Hindlimb muscle (tissue), 1 donor: ENCODE results near the gene DUS4L. TPM values are rescaled to one million over a fixed set of nuclear protein-coding genes. Genes with fewer than 3 reads are reported as not detected.
"Not testable (repeated sequence)": the region's sequence is repeated elsewhere in the genome, so short reads cannot be mapped to it uniquely, and the experiment has no call there.

Source experiments
- DNase-seq: peaks from one replicate; pipeline ENCODE4 v3.0.0-alpha.2; 2013
- polyA plus RNA-seq: library from polyadenylated mRNA; unstranded; fragments of 120-200 nt; gene quantifications from one replicate; pipeline ENCODE4 v1.2.1, GENCODE V29; 2013; ENCODE audit not compliant: insufficient read length

DUS4L gene, protein sequence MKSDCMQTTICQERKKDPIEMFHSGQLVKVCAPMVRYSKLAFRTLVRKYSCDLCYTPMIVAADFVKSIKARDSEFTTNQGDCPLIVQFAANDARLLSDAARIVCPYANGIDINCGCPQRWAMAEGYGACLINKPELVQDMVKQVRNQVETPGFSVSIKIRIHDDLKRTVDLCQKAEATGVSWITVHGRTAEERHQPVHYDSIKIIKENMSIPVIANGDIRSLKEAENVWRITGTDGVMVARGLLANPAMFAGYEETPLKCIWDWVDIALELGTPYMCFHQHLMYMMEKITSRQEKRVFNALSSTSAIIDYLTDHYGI
- 7.2 TPM for polyA plus RNA-seq

DNA sequence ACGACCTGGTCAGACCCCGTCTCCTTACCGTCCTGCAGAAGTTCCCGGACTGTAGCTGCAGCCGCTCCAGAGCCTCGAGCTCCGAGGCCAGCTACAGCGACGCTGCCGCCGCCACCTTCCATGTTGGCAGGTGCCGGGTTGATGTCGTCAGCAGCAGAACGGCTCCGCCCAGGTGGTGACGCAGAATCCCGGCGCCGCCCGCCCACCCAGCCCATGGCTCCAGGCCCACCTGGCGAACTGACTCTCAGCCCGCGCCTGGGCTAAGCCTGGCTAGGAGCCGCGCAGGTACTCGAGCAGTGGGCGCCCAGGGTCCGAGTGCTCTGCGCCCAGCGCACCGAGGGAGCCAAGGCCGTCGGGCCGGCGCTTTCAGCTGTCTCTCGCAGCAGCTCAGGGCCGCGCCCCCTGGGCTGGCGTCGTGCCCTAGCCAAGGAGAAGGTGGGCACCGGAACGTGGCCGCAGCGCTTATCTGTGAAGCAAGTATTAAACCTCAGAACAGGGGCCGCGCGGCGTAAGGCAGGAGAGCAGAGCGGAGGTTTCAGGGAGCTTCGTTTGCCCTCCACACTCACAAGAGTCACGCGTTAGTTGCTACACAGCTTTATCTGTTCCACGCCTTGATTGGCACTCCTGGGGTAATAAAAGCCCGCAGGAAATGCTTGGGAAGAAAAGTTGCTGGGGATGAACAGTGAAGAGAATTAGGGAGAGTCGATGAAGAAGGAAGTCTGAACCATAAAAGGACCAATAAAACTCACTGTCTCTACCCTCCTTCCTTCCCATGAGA is at the start of gene DUS4L, which contains the start of gene COG5:
Gene DUS4L, plus strand, starts transcription at position 197 of the 778 bp plus-strand sequence. CDS start 3,100 bp downstream, outside the sequence.
Gene COG5, minus strand, starts transcription at position 146 of the 778 bp plus-strand sequence. Its CDS starts 24 bp downstream, at position 122.
- DNase-seq, result peak; percentile 89

DNA sequence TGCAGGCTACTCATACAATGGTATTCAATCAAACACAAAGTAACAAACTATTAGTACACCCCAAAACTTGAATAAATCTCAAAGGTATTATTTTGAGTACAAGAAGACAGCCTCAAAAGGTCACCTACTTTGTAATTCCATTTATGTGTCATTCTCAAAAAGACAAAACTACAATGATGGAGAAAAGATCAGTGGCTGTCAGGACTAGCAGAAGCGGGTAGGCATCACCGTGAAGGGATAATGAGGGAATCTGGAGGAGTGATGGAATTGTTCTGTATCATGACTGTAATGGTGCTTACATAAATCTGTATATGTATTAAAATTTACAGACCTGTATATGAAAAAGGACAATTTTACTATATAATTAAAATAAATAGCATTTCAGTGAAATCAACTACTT is 37.1 kb upstream of the DUS4L start:
- DNase-seq, result no peak

DNA sequence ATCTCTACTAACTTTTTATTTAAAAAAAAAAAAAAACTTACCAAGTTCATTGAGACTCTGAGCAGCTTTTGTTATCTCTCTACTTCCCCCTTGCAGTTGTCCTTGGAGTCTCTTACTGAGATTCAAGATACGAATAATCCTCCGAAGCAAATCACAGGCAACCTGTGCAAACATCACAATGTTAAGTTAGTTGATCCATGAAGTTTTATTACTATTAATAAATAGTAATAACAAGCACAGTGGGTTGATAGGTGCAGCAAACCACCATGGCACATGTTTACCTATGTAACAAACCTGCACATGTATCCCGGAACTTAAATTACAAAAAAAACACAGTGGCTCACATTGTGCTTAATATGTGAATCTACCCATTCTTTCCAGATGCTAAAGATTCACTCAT is 36.6 kb upstream of the DUS4L start:
- DNase-seq, result no peak

DNA sequence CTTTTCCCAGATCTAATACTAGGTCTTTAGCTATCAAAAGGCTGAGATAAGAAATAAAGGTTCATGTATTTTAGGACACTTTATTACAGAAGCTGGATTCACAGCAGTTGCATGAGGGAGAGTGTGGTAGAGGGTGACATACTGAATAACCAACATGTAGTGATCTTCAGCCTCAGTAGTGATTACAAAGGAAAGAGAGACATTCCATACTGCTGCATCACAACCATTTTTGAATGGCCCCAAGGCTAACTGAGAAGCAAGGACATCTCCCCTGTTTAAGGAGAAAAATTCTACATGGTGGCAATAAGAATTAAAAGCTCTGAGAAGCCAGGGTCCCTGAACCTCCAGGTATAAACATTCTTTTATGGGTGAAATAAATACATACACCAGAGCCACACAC is 35.3 kb upstream of the DUS4L start:
- DNase-seq, result no peak

DNA sequence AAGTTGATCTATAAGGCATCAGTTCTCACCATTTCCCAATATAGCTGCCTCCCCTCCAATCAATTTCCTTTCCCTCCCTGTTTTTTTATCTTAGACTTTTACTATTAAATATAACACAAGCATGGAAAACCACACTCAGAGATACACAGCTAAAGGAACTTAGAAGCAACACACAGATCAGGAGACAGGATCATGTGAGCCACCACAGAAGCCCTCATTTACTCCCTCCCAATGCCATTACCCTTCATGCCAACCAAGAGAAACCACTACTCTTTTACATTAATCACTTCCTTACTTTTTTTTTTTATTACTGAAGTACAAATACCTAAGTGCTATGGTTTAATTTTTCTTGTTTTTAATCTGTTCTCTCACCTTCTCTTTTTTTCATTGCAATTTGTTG is 33.0 kb upstream of the DUS4L start:
- no peak for DNase-seq

DNA sequence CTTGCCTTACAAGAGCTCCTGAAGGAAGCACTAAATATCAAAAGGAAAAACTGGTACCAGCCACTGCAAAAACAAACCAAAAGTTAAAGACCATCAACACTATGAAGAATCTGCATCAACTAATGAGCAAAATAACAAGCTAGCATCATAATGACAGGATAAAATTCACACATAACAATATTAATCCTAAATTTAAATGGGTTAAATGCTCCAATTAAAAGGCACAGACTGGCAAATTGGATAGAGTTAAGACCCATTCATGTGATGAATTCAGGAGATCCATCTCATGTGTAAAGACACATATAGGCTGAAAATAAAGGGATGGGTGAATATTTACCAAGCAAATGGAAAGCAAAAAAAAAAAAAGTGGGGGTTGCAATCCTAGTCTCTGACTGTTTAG is 29.6 kb upstream of the DUS4L start:
- no peak for DNase-seq

DNA sequence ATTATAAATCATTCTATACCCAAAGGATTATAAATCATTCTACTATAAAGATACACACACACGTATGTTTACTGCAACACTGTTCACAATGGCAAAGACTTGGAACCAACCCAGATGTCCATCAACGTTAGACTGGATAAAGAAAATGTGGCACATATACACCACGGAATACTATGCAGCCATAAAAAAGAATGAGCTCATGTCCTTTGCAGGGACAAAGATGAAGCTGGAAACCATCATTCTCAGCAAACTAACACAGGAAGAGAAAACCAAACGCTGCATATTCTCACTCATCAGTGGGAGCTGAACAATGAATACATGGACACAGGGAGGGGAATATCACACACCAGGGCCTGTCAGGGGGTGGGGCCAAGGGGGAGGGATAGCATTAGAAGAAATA is 26.5 kb upstream of the DUS4L start:
- DNase-seq, result not testable (repeated sequence)

DNA sequence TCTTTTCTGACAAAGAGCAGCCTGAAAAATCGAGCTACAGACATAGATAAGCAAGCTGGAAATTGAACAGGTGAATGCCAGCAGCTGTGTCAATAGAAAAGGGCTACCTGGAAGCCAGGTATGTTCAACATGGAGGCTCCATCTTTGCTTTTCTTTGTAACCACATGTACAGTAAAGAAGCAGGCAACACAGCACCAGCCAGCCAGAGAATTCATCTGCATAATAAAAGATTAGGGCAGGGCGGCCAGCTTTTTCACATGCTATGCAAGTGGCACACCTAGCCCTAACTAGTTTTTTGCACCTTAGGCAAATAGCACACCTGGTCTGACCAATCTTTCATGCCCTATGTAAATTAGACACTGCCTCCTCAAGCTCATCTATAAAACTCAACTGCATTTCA is 25.8 kb upstream of the DUS4L start:
- DNase-seq, result no peak

DNA sequence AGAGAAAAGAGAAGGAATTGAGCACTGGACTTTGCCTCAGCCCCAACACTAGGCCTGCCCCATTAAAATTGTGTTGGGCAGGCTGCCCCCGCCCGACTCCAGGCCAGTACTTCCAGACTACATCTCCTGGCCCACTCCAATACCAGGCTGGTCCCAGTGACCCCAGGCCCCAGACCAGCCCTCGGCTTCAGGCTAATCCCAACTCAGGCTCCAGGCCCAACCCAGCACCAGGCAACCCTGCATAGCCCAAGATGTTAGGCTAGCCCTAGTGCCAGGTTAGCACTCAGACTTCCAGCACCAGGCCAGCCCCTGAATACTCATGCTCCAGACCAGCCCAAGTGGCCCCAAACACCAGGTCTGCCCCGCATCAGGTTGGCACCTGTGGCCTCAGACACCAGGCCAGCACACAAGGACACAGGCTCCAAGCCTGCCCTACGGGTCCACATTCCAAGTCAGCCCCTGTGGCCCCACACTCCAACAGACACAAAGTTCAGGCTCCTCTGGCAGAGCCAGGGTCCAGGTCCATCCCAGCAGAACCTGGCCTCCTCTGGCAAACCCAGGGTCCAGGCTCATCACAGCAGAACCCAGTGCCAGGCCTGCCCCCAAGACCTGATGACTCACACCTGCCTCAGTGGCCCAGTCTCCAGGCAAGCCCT is 20.3 kb upstream of the DUS4L start:
- DNase-seq, result no peak

DNA sequence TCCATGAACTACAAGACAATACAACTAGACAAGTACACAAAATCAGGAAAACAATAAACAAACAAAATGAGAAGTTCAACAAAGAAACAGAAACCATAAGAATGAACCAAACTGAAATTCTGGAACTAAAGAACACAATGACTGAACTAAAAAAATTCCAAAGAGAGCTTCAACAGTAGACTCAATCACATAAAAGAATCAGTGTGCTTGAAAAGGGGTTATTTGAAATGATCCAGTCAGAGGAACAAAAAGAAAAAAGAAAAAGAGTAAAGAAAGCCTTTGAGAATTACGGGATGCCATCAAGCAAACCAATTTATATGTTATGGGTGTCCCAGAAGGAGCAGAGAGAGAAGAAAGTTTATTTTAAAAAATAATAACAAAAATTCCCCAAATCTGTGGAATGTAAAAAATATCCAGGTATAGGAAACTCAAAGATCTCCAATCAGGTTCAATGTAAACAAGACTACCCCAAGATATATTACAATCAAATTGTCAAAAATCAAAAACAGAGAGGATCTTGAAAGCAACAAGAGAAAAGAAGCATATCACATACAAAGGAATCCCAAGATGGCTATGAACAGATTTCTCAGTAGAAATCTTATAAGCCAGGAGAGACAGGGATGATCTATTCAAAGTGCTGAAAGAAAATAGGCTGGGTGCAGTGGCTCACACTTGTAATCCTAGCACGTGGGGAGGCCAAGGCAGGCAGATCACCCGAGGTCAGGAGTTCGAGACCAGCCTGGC is 18.8 kb upstream of the DUS4L start:
- no peak for DNase-seq

DNA sequence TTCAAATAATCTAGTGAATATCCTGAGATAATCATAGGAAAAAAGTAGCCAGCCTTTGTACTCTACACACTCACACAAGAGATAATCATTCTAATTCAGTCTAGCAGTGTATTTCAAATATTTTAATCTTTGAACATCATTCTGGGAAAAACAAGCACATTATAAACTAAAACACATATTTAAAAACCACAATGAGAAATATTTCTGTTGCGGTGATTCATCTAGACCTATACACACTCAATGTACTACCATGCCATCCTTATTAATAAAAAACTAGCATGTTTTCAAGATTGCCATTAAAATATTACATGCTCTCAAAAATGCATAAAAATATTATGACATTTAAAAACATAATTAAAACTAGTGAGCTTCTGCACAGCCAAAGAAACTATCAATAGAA is 11.8 kb upstream of the DUS4L start:
- DNase-seq, result no peak

DNA sequence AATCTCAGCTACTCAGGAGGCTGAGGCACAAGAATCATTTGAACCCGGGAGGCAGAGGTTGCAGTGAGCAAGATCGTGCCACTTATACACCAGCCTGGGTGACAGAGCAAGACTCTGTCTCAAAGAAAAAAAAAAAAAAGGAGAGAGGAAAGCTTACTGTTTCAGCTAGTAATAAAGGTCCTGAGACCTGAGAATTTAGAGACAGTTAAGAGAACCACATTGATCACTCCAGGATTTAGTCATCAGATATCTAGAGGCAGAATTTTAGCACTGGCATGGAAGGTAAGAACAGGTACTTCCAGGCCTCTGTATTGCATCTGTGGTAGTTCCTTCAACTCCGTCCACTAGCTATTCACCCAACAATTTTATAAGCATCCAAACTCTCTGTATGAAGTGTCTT is 7.9 kb upstream of the DUS4L start:
- DNase-seq, result no peak

DNA sequence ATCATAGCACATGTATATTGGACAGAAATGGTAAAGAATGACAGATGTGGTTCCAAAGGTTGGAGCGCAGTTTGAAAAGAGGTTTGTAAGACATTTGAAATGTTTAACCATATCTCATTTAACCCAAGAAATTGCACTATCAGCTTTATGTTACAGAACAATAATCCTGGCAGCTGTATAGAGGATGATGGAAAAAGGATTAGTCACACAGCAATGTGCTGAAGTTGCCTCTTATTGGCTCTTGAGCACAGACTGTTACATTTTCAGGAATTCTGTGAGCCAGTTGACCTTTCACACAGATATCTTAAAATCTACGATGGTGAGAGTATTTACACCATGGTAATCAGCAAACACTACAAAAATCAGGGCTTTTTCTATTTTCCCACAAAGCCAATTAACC is 3.9 kb upstream of the DUS4L start:
- no peak for DNase-seq

DNA sequence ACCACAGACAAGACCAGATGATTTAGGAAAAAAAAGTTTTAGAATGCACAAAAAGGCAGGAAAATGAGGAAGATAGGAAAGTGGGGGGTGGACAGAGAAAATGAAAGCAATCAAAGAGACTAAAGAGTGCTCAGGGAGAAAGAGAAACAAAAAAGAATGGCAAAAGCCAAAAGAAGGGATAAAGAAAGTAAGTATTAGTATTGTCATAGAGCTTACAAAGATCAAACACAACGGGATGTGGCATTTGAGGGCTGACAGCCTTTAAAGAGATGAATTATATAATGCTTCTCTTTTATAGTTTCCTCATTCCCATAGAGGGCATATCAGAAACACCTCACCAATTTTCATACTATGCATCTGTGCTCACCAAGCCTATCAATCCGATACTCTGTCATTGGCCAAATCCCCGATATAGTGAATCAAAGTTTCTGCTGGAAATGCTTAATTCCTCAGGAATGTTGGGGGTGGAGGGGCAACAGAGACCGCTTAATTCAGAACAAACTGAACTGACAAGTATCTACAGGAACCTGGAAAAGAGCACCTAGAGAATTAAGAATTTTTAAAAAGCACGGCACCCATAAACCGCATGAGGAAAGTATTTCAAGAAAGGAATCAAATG is 2.8 kb upstream of the DUS4L start:
- DNase-seq, result no peak

DNA sequence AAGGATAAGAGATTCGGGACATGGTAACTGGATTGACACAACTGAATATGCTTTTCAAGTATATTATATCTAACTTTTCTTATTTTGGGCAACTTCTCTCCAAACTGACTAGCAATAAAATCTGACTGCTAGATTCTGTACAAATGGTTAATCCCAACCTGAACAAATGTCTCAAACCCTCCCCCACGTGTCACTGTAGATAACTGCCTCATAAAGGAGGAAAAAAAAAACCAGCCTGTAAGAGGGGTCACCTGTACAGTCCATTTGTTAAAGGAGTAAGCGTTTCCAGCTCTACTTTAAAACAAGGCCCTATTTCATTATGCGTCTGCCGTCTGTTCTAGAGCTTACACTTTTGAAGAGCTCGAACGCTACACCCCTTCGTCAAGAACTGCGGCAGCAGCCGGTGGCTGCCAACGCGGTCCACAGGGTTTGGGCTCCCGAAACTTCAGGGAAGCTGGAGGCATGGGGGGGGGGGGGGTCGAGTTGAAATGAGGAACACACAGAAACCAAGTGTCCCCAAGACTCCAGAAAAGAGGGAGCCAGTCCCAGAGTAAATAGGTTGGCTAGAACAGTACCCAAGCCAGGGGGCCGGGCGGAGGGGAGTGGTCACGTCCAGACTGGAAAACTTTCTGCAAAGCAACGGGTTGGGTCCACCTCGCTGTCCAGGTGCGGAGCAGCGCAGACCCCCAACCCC is 543 bp upstream of the DUS4L start:
- DNase-seq, result no peak

DNA sequence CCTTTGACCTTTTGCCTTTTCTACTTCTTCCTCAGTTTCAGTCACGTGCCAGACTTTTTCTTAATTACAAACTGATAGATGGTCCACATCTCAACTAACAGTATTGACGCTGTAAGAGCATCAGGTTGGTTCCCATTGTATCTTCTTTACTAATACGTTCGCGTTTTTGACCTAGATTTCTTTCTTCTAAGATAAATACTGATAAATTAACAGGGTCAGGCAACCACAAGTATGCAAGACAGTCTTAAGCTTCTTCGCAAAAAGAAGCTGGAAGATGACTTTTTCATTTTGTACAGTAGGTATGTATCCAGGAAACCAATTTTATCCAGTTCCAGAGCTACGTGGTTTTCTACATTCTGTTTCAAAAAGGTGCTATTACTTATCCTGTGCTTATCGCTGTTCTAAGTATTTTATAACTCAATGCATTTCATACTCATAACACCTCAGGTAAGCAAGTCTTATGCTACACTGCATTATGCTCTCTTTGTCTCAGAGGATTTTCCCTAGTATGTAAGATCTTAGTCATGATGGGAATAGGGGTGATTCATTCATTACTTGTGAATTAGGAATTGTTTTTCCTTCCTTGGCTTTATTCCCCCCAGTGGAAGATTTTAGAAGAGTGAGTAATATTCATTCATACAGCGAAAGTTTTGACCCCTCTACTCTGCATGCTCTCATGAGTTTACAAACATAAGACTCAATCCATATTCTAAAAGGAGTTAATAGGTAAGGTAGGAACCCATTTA is 955 bp downstream of the DUS4L start:
- DNase-seq, result no peak

DNA sequence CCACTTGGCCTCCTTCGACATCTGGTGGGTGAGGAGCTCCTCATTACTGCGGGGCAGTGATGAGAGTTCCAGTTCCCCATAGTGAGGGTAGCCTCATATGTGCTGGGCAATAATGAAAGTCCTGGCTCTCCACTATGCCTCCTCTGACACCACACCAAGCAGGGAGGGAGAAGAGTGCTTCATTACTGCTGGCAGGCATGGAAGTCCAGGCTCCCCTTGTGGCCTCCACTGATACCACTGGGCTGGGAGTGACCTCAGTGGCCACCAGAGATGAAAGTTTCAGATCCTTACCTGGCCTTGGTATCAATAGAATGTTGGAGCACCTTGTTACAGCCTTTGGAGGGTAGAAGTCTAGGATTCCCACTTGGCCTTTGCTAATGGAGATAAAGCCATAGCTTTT is 6.5 kb downstream of the DUS4L start:
- DNase-seq, result no peak

DNA sequence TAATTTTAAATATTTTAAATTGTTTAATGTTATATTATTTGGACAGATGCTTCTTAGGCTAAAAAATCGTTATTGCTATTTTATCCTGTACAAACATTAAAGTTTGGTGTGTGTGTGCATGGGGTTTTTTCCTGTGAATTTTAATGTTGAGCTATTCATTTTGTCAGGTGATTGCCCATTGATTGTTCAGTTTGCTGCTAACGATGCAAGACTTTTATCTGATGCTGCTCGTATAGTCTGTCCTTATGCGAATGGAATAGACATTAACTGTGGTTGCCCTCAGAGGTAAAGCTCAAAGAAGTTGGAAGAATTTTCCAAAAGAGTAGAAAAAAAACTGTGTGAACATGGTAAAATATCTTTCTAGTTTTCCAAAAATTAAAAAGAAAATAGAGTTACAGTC is 9.8 kb downstream of the DUS4L start:
- DNase-seq, result no peak

DNA sequence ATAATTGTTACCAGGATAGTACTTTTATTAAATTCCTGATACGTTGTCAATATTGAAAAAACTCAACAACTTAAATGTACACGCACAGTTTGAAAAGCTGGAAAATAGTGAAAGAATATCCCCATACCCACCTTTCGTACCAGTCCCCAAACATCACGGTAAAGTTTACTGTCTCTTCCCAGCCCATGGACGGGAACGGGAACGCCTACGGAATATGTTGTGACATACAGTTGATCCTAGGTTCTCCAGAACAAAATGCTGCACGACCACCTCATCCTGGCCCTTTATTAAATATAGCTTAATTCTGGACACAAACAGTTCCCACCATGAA is 15.7 kb downstream of the DUS4L start:
- no peak for DNase-seq

DNA sequence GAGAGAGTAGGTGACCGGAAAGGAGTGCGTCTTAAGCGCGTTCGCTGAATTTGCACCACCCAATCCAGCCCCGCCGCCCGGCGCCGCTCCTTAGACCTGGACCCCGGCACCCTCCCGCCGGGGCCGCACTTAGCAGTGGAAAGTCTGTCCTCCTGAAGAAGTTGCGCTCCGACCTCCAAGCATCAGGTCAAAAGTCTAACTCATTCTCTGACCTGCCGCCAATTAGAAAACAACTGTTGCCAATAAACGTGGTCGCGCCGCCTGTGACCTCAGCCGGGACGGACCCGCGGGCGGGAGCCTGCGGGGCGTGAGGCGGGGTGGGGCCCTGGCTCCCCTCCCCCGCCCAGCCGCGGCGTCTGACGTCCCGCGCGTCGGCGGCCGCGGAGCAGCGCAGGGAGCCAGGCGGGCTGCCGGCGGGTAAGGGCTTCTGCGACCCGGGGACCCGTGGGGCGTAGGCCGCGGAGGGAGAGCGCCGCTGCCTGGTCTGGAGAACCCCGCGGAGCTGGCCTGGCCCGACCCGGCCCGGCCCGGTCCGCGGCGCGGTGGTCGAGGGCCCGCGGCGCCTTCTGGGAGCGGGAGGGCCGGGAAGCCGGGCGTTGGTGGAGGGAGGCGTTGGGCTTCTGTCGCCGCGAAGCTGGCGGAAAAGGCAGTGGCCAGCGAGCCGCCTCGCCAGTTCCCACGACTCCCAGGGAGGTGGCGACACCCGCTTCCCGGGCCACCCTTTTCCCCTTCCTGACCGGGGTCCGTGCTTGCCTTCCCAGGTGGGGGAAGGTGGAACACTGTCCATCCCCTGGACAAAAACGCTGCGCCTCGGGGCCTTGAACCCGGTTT is 16.3 kb downstream of the DUS4L start, which contains the start of gene BCAP29:
Gene BCAP29, plus strand, starts transcription at position 362 of the 831 bp plus-strand sequence. CDS start 527 bp downstream, outside the sequence.
- DNase-seq, result peak; percentile 87
